Trophoblast cell (in vitro differentiated cells and primary cell): ENCODE results near the gene GRK1.

ENCODE experiments used
- DNase-seq, 2 donors: peaks; one replicate each; pipeline ENCODE4 v3.0.0-alpha.2; 2016
- H2AFZ ChIP-seq: 2 replicates; pipeline ENCODE4 v1.6.1; 2013; ENCODE audit warnings: low read length, moderate library complexity, mild to moderate bottlenecking; ENCODE audit not compliant: insufficient read depth, poor library complexity
- H2AK5ac ChIP-seq: 2 replicates; pipeline ENCODE4 v1.6.1; 2013; ENCODE audit warnings: mild to moderate bottlenecking, low read length
- H2BK120ac ChIP-seq: 2 replicates; pipeline ENCODE4 v1.6.1; 2013; ENCODE audit warnings: low read length, mild to moderate bottlenecking, moderate library complexity; ENCODE audit not compliant: insufficient read depth, poor library complexity
- H2BK12ac ChIP-seq: 2 replicates; pipeline ENCODE4 v1.6.1; 2013; ENCODE audit warnings: mild to moderate bottlenecking, low read length, moderate library complexity
- H2BK5ac ChIP-seq: 2 replicates; pipeline ENCODE4 v1.6.1; 2013; ENCODE audit warnings: low read length, low read depth, moderate library complexity, mild to moderate bottlenecking; ENCODE audit not compliant: poor library complexity
- H3K14ac ChIP-seq: 2 replicates; pipeline ENCODE4 v1.6.1; 2013; ENCODE audit warnings: mild to moderate bottlenecking, low read length
- H3K18ac ChIP-seq: 2 replicates; pipeline ENCODE4 v1.6.1; 2013; ENCODE audit warnings: mild to moderate bottlenecking, low read length
- H3K23ac ChIP-seq: 2 replicates; pipeline ENCODE4 v1.6.1; 2013; ENCODE audit warnings: low read length
- H3K27ac ChIP-seq: 2 replicates; pipeline ENCODE4 v1.5.1; 2013; ENCODE audit warnings: low read depth, mild to moderate bottlenecking, inconsistent platforms, low read length, moderate library complexity
- H3K27me3 ChIP-seq: 2 replicates; pipeline ENCODE4 v1.6.1; 2013; ENCODE audit warnings: inconsistent platforms, mild to moderate bottlenecking, low read length, moderate library complexity; ENCODE audit not compliant: insufficient read depth
- H3K36me3 ChIP-seq, 2 experiments: 1 replicate in 1 of 2; 2 replicates in 1 of 2; pipeline ENCODE4 v1.6.1; 2013; ENCODE audit warnings: low read length in 2 of 2, mild to moderate bottlenecking in 2 of 2, moderate library complexity in 1 of 2; ENCODE audit not compliant: insufficient read depth in 2 of 2, control insufficient read depth in 1 of 2
- H3K4ac ChIP-seq: 2 replicates; pipeline ENCODE4 v1.6.1; 2013; ENCODE audit warnings: low read depth, mild to moderate bottlenecking, low read length, moderate library complexity
- H3K4me1 ChIP-seq, 2 experiments: 1 replicate in 1 of 2; 2 replicates in 1 of 2; pipeline ENCODE4 v1.6.1; 2013; ENCODE audit warnings: low read length in 2 of 2, mild to moderate bottlenecking in 2 of 2, moderate library complexity in 1 of 2; ENCODE audit not compliant: insufficient read depth in 2 of 2, control insufficient read depth in 1 of 2
- H3K4me2 ChIP-seq: 2 replicates; pipeline ENCODE4 v1.6.1; 2013; ENCODE audit warnings: inconsistent platforms, mild to moderate bottlenecking, low read length, moderate library complexity
- H3K4me3 ChIP-seq: 2 replicates; pipeline ENCODE4 v1.5.1; 2013; ENCODE audit warnings: mild to moderate bottlenecking, low read depth, low read length, inconsistent platforms
- H3K79me1 ChIP-seq: one replicate; pipeline ENCODE4 v1.6.1; 2013; ENCODE audit warnings: low read length
- H3K79me2 ChIP-seq: 2 replicates; pipeline ENCODE4 v1.6.1; 2013; ENCODE audit warnings: low read length, mild to moderate bottlenecking; ENCODE audit not compliant: control insufficient read depth, insufficient read depth, poor library complexity
- H3K9ac ChIP-seq: 2 replicates; pipeline ENCODE4 v1.6.1; 2013; ENCODE audit warnings: mild to moderate bottlenecking, low read length
- H3K9me3 ChIP-seq: 2 replicates; pipeline ENCODE4 v1.6.1; 2013; ENCODE audit warnings: low read depth, mild to moderate bottlenecking, control low read depth, inconsistent platforms, low read length; ENCODE audit not compliant: insufficient read depth
- H4K12ac ChIP-seq: 2 replicates; pipeline ENCODE4 v1.6.1; 2013; ENCODE audit warnings: low read depth, mild to moderate bottlenecking, low read length, moderate library complexity
- H4K8ac ChIP-seq: 2 replicates; pipeline ENCODE4 v1.6.1; 2013; ENCODE audit warnings: low read depth, mild to moderate bottlenecking, low read length, moderate library complexity
- H4K91ac ChIP-seq: one replicate; pipeline ENCODE4 v1.6.1; 2013; ENCODE audit warnings: low read depth, mild to moderate bottlenecking, low read length, moderate library complexity
- WGBS: extraction: QIAGEN DNeasy Blood & Tissue Kit; methylation state at CpG from one replicate; pipeline ENCODE4 v1.1.7; 2013; ENCODE audit warnings: missing lambda C conversion rate; ENCODE audit not compliant: insufficient read length, insufficient coverage; ENCODE audit errors: extremely low coverage; 5-methylcytosine and 5-hydroxymethylcytosine counted together

The GRK1 gene

GRCh38 chr13:113783966-113784644 is 117.1 kb downstream of the GRK1 start:
- Histone ChIP-seq H3K36me3 (no peaks in the 10 kb centered on the region), H3K4me2 (no peak overlapping the region), H3K27ac (no peak overlapping the region), H4K12ac (no peak overlapping the region), H3K27me3 (no peaks in the 10 kb centered on the region), H3K4ac (no peak overlapping the region), H2BK5ac (no peak overlapping the region), H3K4me3 (no peak overlapping the region), H3K18ac (no peak overlapping the region), H2BK120ac (no peak overlapping the region), H2AK5ac (no peak overlapping the region), H3K79me2 (no peaks in the 10 kb centered on the region), H2BK12ac (no peak overlapping the region), H2AFZ (no peak overlapping the region), H3K9ac (no peak overlapping the region), H4K8ac (no peak overlapping the region), H3K9me3 (peaks cover 16% of the 10 kb centered on the region), H3K23ac (no peak overlapping the region), H3K4me1 (no peaks in the 10 kb centered on the region), H3K79me1 (no peaks in the 10 kb centered on the region), H3K14ac (no peak overlapping the region), H4K91ac (no peak overlapping the region)
- DNase-seq: no peak
- WGBS: no CpG with 5 or more reads among the region's 10 CpGs

DNA sequence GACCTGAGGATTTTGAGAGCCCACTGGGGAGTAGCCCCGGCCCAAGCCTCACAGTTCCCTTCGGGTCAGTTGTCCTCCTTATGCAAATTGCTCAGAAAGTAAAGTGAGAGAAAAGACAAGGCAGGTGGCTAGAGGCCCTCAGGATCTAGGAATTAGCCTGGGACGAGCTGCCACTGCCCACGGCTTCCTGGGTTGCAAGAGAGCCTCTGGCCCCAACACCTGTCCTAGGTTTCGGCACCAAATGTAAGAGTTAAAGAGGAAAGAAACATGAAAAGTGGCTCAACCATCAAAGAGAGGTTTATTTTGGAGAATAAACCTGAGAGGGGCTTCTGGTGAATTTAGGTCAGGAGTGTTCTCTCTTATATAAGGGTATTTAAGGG is 117.6 kb downstream of the GRK1 start:
- Histone ChIP-seq H3K9ac (no peak overlapping the region), H2BK120ac (no peak overlapping the region), H3K4ac (no peak overlapping the region), H3K27ac (no peak overlapping the region), H4K91ac (no peak overlapping the region), H2AFZ (no peak overlapping the region), H3K23ac (no peak overlapping the region), H3K4me3 (no peak overlapping the region), H3K14ac (no peak overlapping the region), H3K4me1 (no peaks in the 10 kb centered on the region), H3K18ac (no peak overlapping the region), H3K79me1 (no peaks in the 10 kb centered on the region), H3K79me2 (no peaks in the 10 kb centered on the region), H4K8ac (no peak overlapping the region), H3K36me3 (no peaks in the 10 kb centered on the region), H3K9me3 (peaks cover 18% of the 10 kb centered on the region), H2BK12ac (no peak overlapping the region), H4K12ac (no peak overlapping the region), H3K4me2 (no peak overlapping the region), H2AK5ac (no peak overlapping the region), H3K27me3 (no peaks in the 10 kb centered on the region), H2BK5ac (no peak overlapping the region)
- no peak for DNase-seq
- WGBS: no CpG with 5 or more reads among the region's 5 CpGs

GRCh38 chr13:113785051-113786010 is 118.3 kb downstream of the GRK1 start:
- no peaks in the 10 kb centered on the region for H3K79me1 ChIP-seq
- no peak overlapping the region for H2AK5ac ChIP-seq
- H3K27ac ChIP-seq: no peak overlapping the region
- no peak overlapping the region for H2BK120ac ChIP-seq
- no peak overlapping the region for H3K4me3 ChIP-seq
- H3K9ac ChIP-seq: no peak overlapping the region
- H3K79me2 ChIP-seq: no peaks in the 10 kb centered on the region
- no peak for DNase-seq
- H3K4me1 ChIP-seq: no peaks in the 10 kb centered on the region
- H4K8ac ChIP-seq: no peak overlapping the region
- no peak overlapping the region for H2BK12ac ChIP-seq
- no peak overlapping the region for H3K23ac ChIP-seq
- no peaks in the 10 kb centered on the region for H3K36me3 ChIP-seq
- H3K18ac ChIP-seq: no peak overlapping the region
- no peak overlapping the region for H3K4ac ChIP-seq
- no peaks in the 10 kb centered on the region for H3K27me3 ChIP-seq
- H2BK5ac ChIP-seq: no peak overlapping the region
- H4K12ac ChIP-seq: no peak overlapping the region
- no peak overlapping the region for H3K4me2 ChIP-seq
- no peak overlapping the region for H4K91ac ChIP-seq
- no peak overlapping the region for H3K14ac ChIP-seq
- no peak overlapping the region for H2AFZ ChIP-seq
- WGBS: no CpG with 5 or more reads among the region's 19 CpGs
- H3K9me3 ChIP-seq: peaks cover 19% of the 10 kb centered on the region

DNA sequence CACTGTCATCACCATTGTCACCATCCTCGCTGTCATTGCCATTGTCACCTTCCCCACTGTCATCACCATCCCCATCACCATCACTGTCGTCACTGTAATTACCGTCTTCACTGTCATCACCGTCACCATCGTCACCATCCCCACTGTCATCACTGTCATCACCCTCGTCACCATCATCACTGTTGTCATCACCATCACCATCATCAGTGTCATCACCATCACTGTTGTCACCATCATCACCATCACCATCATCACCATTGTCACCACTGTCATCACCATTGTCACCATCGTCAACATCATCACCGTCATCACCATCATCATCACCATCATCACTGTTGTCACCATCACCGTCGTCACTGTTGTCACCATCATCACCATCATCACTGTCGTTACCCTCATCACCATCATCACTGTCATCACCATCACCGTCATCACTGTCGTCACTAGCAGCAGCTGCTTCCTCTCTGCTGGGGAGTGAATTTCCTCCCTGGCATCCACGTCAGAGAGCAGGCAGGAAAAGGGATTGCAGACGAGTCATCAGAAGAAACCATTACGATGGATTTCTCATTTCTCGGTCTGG is 119.3 kb downstream of the GRK1 start:
- H3K79me1 ChIP-seq: no peaks in the 10 kb centered on the region
- no peak overlapping the region for H3K4ac ChIP-seq
- H3K79me2 ChIP-seq: no peaks in the 10 kb centered on the region
- no peak overlapping the region for H3K14ac ChIP-seq
- H4K8ac ChIP-seq: no peak overlapping the region
- H3K27me3 ChIP-seq: no peaks in the 10 kb centered on the region
- no CpG with 5 or more reads among the region's 17 CpGs for WGBS
- H3K4me3 ChIP-seq: no peak overlapping the region
- DNase-seq: no peak
- H3K4me2 ChIP-seq: no peak overlapping the region
- no peaks in the 10 kb centered on the region for H3K4me1 ChIP-seq
- no peak overlapping the region for H4K91ac ChIP-seq
- no peak overlapping the region for H3K23ac ChIP-seq
- no peaks in the 10 kb centered on the region for H3K36me3 ChIP-seq
- no peak overlapping the region for H2BK12ac ChIP-seq
- peaks cover 19% of the 10 kb centered on the region for H3K9me3 ChIP-seq
- no peak overlapping the region for H2BK5ac ChIP-seq
- no peak overlapping the region for H3K18ac ChIP-seq
- H2AFZ ChIP-seq: no peak overlapping the region
- H3K9ac ChIP-seq: no peak overlapping the region
- no peak overlapping the region for H2BK120ac ChIP-seq
- H2AK5ac ChIP-seq: no peak overlapping the region
- no peak overlapping the region for H4K12ac ChIP-seq
- H3K27ac ChIP-seq: no peak overlapping the region
